ENCODE results near the gene TENM3. TPM values are rescaled to one million over a fixed set of nuclear protein-coding genes. Genes with fewer than 3 reads are reported as not detected.

TENM3 gene
- total RNA-seq, 1 donor = 24.2 TPM

GRCh38 chr4:182216005-182216404, 27.2 kb upstream of the TENM3 start:
- DNase-seq (ENCODE audit: low read depth) = no peak
- no peak for TF ChIP-seq CTCF (IDR thresholded peaks at IDR 0.05; ENCODE audit: insufficient read depth, low read depth, low read length)
- no peak overlapping the region for H3K4me3 ChIP-seq (ENCODE audit: low read depth, low read length)

- no peak for TF ChIP-seq CTCF (IDR thresholded peaks at IDR 0.05; ENCODE audit: insufficient read depth, low read depth, low read length)
- no peak overlapping the region for H3K4me3 ChIP-seq (ENCODE audit: low read depth, low read length)
- no peak for DNase-seq (ENCODE audit: low read depth)
These were observed 23.7 kb upstream of the TENM3 start for GRCh38 chr4:182219411-182220056.

GRCh38 chr4:182221987-182222386, 21.2 kb upstream of the TENM3 start:
- DNase-seq (ENCODE audit: low read depth) = no peak
- no peak for TF ChIP-seq CTCF (IDR thresholded peaks at IDR 0.05; ENCODE audit: insufficient read depth, low read depth, low read length)
- H3K4me3 ChIP-seq (ENCODE audit: low read depth, low read length) = no peak overlapping the region

GRCh38 chr4:182222766-182223165, 20.4 kb upstream of the TENM3 start:
- no peak for TF ChIP-seq CTCF (IDR thresholded peaks at IDR 0.05; ENCODE audit: insufficient read depth, low read depth, low read length)
- DNase-seq (ENCODE audit: low read depth) = no peak
- no peak overlapping the region for H3K4me3 ChIP-seq (ENCODE audit: low read depth, low read length)

GRCh38 chr4:182223708-182224107, 19.5 kb upstream of the TENM3 start:
- no peak overlapping the region for H3K4me3 ChIP-seq (ENCODE audit: low read depth, low read length)
- no peak for TF ChIP-seq CTCF (IDR thresholded peaks at IDR 0.05; ENCODE audit: insufficient read depth, low read depth, low read length)
- no peak for DNase-seq (ENCODE audit: low read depth)

- no peak for TF ChIP-seq CTCF (IDR thresholded peaks at IDR 0.05; ENCODE audit: insufficient read depth, low read depth, low read length)
- no peak for DNase-seq (ENCODE audit: low read depth)
- H3K4me3 ChIP-seq (ENCODE audit: low read depth, low read length) = no peak overlapping the region
These were observed 18.9 kb upstream of the TENM3 start for GRCh38 chr4:182224192-182224850.
